Right lobe of liver (tissue), 6 donors: ENCODE measurements around the gene CTBP1. TPM values are rescaled to one million over a fixed set of nuclear protein-coding genes. Genes with fewer than 3 reads are reported as not detected.

Source experiments
- ATAC-seq, 4 donors: fragments of 200-7000 bp; cut with Tn5 transposase; one replicate each; pipeline ENCODE4 v1.9.1; 2020; ENCODE audit warnings: mild to moderate bottlenecking in 4 of 4, moderate library complexity in 4 of 4
- DNase-seq, 3 donors: peaks; one replicate each; pipeline ENCODE4 v3.0.0-alpha.2; 2020
- H3K27ac ChIP-seq, 3 donors: fragments of 200-600 bp; one replicate each; pipeline ENCODE4 v1.8.0; 2022
- H3K27me3 ChIP-seq, 2 donors: fragments of 200-600 bp; one replicate each; pipeline ENCODE4 v1.8.0; 2022
- H3K36me3 ChIP-seq, 4 donors: fragments of 200-600 bp; sonication (generic) in 1 of 4; one replicate each; pipeline versions ENCODE4 v1.5.1 to v1.8.0; 2017 to 2022; ENCODE audit warnings: control low read depth in 1 of 4
- H3K4me1 ChIP-seq, 4 donors: fragments of 200-600 bp; sonication (generic) in 1 of 4; one replicate each; pipeline versions ENCODE4 v1.5.1 to v1.8.0; 2017 to 2022; ENCODE audit warnings: control low read depth in 1 of 4
- H3K4me3 ChIP-seq, 3 donors: fragments of 200-600 bp; one replicate each; pipeline ENCODE4 v1.8.0; 2022
- H3K9me3 ChIP-seq, 4 donors: fragments of 200-600 bp; sonication (generic) in 1 of 4; one replicate each; pipeline versions ENCODE4 v1.5.1 to v1.8.0; 2017 to 2022; ENCODE audit warnings: control low read depth in 1 of 4
- CTCF ChIP-seq, 4 donors: fragments of 200-600 bp in 3 of 4; fragments of 450-650 bp in 1 of 4; IDR thresholded peaks; one replicate each; pipeline versions ENCODE4 v1.5.1 to v1.8.0; 2016 to 2022; ENCODE audit warnings: antibody characterized with exemption in 4 of 4, mild to moderate bottlenecking in 2 of 4
- POLR2A ChIP-seq: fragments of 450-650 bp; IDR thresholded peaks from one replicate; pipeline ENCODE4 v1.6.1; 2017; ENCODE audit warnings: antibody characterized with exemption, mild to moderate bottlenecking
- WGBS: methylation state at CpG from one replicate; pipeline ENCODE4 v1.1.6; 2018; ENCODE audit warnings: low coverage, low lambda C conversion rate; ENCODE audit not compliant: insufficient coverage; ENCODE audit errors: missing lambda C conversion rate; 5-methylcytosine and 5-hydroxymethylcytosine counted together
- intact Hi-C, 2 donors: fragments of 100-400 bp; cut with DNase I; formaldehyde crosslinking; loops; one replicate each; pipeline versions ENCODE4 v1.11.2 to v1.14.1; 2022
- total RNA-seq, 6 experiments: library from RNA; depleted of rRNA in 2 of 6; stranded (reverse); fragments of >200 nt in 2 of 6; fragmentation: NEBNext Ultra II Directional in 3 of 6; extraction: Animal tissue kit (Norgen Biotek cat#: 25700) in 3 of 6; gene quantifications; one replicate each; pipeline versions ENCODE4 v1.1.0 to v1.2.4, GENCODE V29; 2016 to 2023
- donor health status: DM: no; HTN: yes; CAD: no.
- donor health status: DM: no; HTN: no; CAD: no.
- donor health status: DM: no; HTN: no; CAD: no.
- donor health status: DM: no; HTN: yes; CAD: no.
- donor health status: DM: no; HTN: yes; CAD: no.

The CTBP1 gene
- total RNA-seq, 6 experiments from 2014 or later: 74.8 to 85.5 (median 79.4) TPM

GRCh38 chr4:1265351-1265750 lies 16.4 kb upstream of the CTBP1 start:
- ATAC-seq (no peak), DNase-seq (no peak)
- WGBS: 100% methylated on average over 1 of the region's 11 CpGs
- H3K27me3 ChIP-seq: no peaks in the 10 kb centered on the region
- no peaks in the 10 kb centered on the region for H3K4me1 ChIP-seq
- no peak overlapping the region for H3K4me3 ChIP-seq
- TF ChIP-seq POLR2A (no peak), CTCF (IDR thresholded peaks at IDR 0.05) (no peak)
- no peaks in the 10 kb centered on the region for H3K9me3 ChIP-seq
- no peak overlapping the region for H3K27ac ChIP-seq
- intact Hi-C loops: no loop called here
- no peaks in the 10 kb centered on the region for H3K36me3 ChIP-seq

GRCh38 chr4:1264942-1265341 lies 16.0 kb upstream of the CTBP1 start:
- DNase-seq: no peak
- intact Hi-C loops: no loop called here

GRCh38 chr4:1261107-1261928 lies 12.4 kb upstream of the CTBP1 start:
- TF ChIP-seq CTCF (IDR thresholded peaks at IDR 0.05): no peak
- no peak for TF ChIP-seq POLR2A
- no peaks in the 10 kb centered on the region for H3K27me3 ChIP-seq

More at GRCh38 chr4:1264942-1265341, 16.0 kb upstream of the CTBP1 start:
- no peaks in the 10 kb centered on the region for H3K9me3 ChIP-seq
- no peak for TF ChIP-seq POLR2A
- no peak for TF ChIP-seq CTCF (IDR thresholded peaks at IDR 0.05)
- no peaks in the 10 kb centered on the region for H3K27me3 ChIP-seq
- H3K27ac ChIP-seq: no peak overlapping the region
- H3K4me1 ChIP-seq: no peaks in the 10 kb centered on the region
- no peak overlapping the region for H3K4me3 ChIP-seq
- ATAC-seq: no peak
- 93% methylated on average over 2 of the region's 3 CpGs for WGBS
- H3K36me3 ChIP-seq: no peaks in the 10 kb centered on the region

GRCh38 chr4:1260418-1261106 lies 11.6 kb upstream of the CTBP1 start:
- TF ChIP-seq POLR2A (no peak), CTCF (IDR thresholded peaks at IDR 0.05) (no peak)
- 95% methylated on average over 8 of the region's 24 CpGs for WGBS
- peak in 1 of 4 donors; percentile 21 for ATAC-seq
- Histone ChIP-seq H3K27me3 (no peaks in the 10 kb centered on the region), H3K4me3 (no peak overlapping the region), H3K9me3 (peaks cover 0 to 4% (median 0%) of the 10 kb centered on the region in 4 donors), H3K36me3 (no peaks in the 10 kb centered on the region), H3K4me1 (no peaks in the 10 kb centered on the region), H3K27ac (no peak overlapping the region)
- intact Hi-C loops: no loop called here
- DNase-seq: no peak

More at GRCh38 chr4:1261107-1261928, 12.4 kb upstream of the CTBP1 start:
- H3K4me3 ChIP-seq: no peak overlapping the region
- ATAC-seq: peak in 1 of 4 donors; percentile 22
- intact Hi-C loops: no loop called here
- DNase-seq: no peak
- no peaks in the 10 kb centered on the region for H3K4me1 ChIP-seq
- no peak overlapping the region for H3K27ac ChIP-seq
- no peaks in the 10 kb centered on the region for H3K36me3 ChIP-seq
- 84% methylated on average over 8 of the region's 21 CpGs for WGBS
- H3K9me3 ChIP-seq: peaks cover 0 to 4% (median 0%) of the 10 kb centered on the region in 4 donors
